GM19468 (cell line): ENCODE results near the gene CAPN11.

Experiments used
- ATAC-seq: cut with Tn5 transposase; IDR thresholded peaks from one replicate; pipeline ENCODE4 v1.9.1; 2021; ENCODE audit warnings: mild to moderate bottlenecking, moderate library complexity, moderate number of reproducible peaks; ENCODE audit not compliant: unreplicated experiment; ENCODE audit errors: extremely low read depth

CAPN11 gene

GRCh38 chr6:44202332-44202971 is 43.8 kb downstream of the CAPN11 start:
- no peak for ATAC-seq

- no peak for ATAC-seq
Observed at GRCh38 chr6:44202972-44203750, 44.5 kb downstream of the CAPN11 start.

- ATAC-seq = no peak
Observed at GRCh38 chr6:44203955-44204354, 45.3 kb downstream of the CAPN11 start.

GRCh38 chr6:44207966-44208365 is 49.3 kb downstream of the CAPN11 start:
- ATAC-seq = no peak

GRCh38 chr6:44211284-44211683 is 52.7 kb downstream of the CAPN11 start:
- ATAC-seq = no peak

GRCh38 chr6:44214307-44214706 is 55.7 kb downstream of the CAPN11 start:
- ATAC-seq = no peak

- no peak for ATAC-seq
Observed at GRCh38 chr6:44216677-44217331, 58.2 kb downstream of the CAPN11 start, which contains the start of gene MYMX. Gene MYMX, plus strand, starts transcription at chr6:44216926. Its CDS starts 546 bp downstream, at chr6:44217472.

- no peak for ATAC-seq
Observed at GRCh38 chr6:44217332-44218143, 58.9 kb downstream of the CAPN11 start.

GRCh38 chr6:44219053-44219814 is 60.6 kb downstream of the CAPN11 start:
- ATAC-seq = peak; percentile 34

GRCh38 chr6:44219815-44220784 is 61.5 kb downstream of the CAPN11 start:
- ATAC-seq = no peak

- ATAC-seq = no peak
Observed at GRCh38 chr6:44220913-44221290, 62.3 kb downstream of the CAPN11 start.

GRCh38 chr6:44221291-44221960 is 62.8 kb downstream of the CAPN11 start:
- ATAC-seq = no peak

GRCh38 chr6:44221961-44222335 is 63.3 kb downstream of the CAPN11 start:
- ATAC-seq = no peak

- no peak for ATAC-seq
Observed at GRCh38 chr6:44222486-44223318, 64.1 kb downstream of the CAPN11 start.

GRCh38 chr6:44223319-44224028 is 64.9 kb downstream of the CAPN11 start, which contains the start of gene SLC29A1:
Gene SLC29A1, plus strand, starts transcription at chr6:44223595. Its CDS starts 3,719 bp downstream, at chr6:44227314.
- ATAC-seq = peak; percentile 35
